Measurements from ENCODE around the gene ASIC2.

The ASIC2 gene

DNA sequence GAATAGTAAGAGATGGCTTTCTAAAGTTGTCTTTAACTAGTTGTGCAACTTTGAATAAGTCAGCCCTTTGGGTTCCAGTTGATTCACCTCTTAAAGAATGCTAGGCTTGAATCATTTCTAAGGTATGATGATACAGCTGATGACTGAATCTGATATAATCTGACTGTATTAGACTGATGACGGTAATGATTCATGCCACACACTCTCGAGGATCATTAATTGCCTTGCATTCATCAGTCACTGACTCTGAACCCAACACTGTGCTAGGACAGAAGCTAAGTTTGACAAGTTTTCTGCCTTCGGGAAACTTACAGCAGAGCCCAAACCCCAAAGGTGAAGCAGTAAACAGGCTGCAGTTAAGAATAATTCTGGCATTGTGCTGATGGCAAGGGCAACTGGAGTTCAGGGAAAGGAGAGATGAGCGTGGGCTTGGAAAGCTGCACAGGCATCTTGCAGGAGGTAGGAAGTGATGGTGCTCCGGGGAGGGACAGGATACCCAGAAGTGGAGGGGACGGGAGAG, 25.8 kb downstream of the ASIC2 start:
- no peaks in the 10 kb centered on the region for H3K4me1 ChIP-seq (ENCODE audit: control insufficient read depth, insufficient read depth, low read length)
- no peaks in the 10 kb centered on the region for H3K36me3 ChIP-seq (ENCODE audit: control insufficient read depth, insufficient read depth, low read length)
- no peak overlapping the region for H3K27ac ChIP-seq (ENCODE audit: low read depth, low read length)
- no peak overlapping the region for H3K9ac ChIP-seq (ENCODE audit: low read length)
- no peak overlapping the region for H3K4me3 ChIP-seq (ENCODE audit: low read depth, low read length)
- H3K9me3 ChIP-seq (ENCODE audit: control insufficient read depth, insufficient read depth, low read depth, low read length) = no peaks in the 10 kb centered on the region
- peaks cover 7% of the 10 kb centered on the region; the same call in 1 of the 2 replicates for H3K27me3 ChIP-seq (ENCODE audit: control insufficient read depth, insufficient read depth, low read length)

DNA sequence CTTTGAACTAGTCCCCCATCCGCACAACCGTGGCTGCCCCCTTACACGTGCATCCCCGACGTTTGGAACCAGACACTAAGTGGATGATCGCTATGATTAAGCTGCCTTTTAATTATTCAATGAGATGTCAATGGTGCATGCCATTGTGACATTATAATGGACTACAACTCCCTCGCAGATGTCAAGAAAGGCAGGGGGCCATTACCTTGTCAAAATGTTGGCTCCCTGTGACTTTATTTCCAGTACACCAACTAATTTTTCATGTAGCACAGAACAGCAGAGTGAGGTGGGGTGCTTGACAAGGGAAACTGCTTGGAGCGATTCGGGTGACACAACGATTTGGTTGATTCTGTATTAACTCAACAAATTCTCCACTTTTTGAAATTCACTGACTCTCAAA, 26.5 kb downstream of the ASIC2 start:
- Histone ChIP-seq H3K4me3 (ENCODE audit: low read depth, low read length) (no peak overlapping the region), H3K27me3 (ENCODE audit: control insufficient read depth, insufficient read depth, low read length) (peaks cover 7% of the 10 kb centered on the region; the same call in 1 of the 2 replicates), H3K4me1 (ENCODE audit: control insufficient read depth, insufficient read depth, low read length) (no peaks in the 10 kb centered on the region), H3K9ac (ENCODE audit: low read length) (no peak overlapping the region), H3K36me3 (ENCODE audit: control insufficient read depth, insufficient read depth, low read length) (no peaks in the 10 kb centered on the region), H3K27ac (ENCODE audit: low read depth, low read length) (no peak overlapping the region), H3K9me3 (ENCODE audit: control insufficient read depth, insufficient read depth, low read depth, low read length) (no peaks in the 10 kb centered on the region)

DNA sequence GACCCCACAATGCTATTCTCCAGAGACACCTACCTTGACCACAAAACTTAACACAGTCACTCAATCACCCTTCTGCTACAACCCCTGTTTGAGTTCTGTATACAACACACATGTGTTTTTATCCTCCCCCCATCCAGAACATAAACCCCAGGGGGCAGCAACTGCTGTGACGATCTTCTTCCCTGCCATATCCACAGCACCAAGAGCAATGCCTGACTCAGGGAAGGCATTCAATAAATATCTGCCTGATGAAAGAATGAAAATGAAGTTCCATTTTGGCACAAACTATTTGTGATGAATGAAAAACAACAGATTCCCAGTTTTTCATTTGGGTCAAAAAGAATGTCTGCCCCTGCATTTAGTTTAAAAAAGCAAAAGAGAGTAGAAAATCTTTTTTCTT, 27.0 kb downstream of the ASIC2 start:
- H3K4me3 ChIP-seq (ENCODE audit: low read depth, low read length) = no peak overlapping the region
- H3K9ac ChIP-seq (ENCODE audit: low read length) = no peak overlapping the region
- no peak overlapping the region for H3K27ac ChIP-seq (ENCODE audit: low read depth, low read length)
- H3K4me1 ChIP-seq (ENCODE audit: control insufficient read depth, insufficient read depth, low read length) = no peaks in the 10 kb centered on the region
- peaks cover 7% of the 10 kb centered on the region; the same call in 1 of the 2 replicates for H3K27me3 ChIP-seq (ENCODE audit: control insufficient read depth, insufficient read depth, low read length)
- no peaks in the 10 kb centered on the region for H3K36me3 ChIP-seq (ENCODE audit: control insufficient read depth, insufficient read depth, low read length)
- H3K9me3 ChIP-seq (ENCODE audit: control insufficient read depth, insufficient read depth, low read depth, low read length) = no peaks in the 10 kb centered on the region

DNA sequence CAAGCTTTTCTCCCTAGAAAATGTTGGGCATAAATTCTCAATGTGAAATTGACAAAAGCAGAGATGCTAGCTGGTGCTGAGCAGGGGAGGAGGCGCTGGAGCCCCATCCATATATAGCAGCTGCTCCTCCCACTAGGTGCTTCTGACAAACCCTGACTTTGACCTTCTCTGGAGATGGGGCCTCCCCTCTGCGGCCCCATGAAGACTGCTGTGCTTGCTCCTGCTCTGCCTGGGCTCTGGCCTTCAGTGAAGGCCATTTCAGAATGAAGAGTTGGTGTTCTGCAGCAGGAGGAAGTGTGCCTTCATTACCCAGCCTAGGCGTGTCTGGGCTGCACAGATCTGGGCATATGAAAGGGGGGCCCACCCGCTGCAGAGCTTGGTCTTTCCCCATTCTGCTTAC, 29.7 kb downstream of the ASIC2 start:
- H3K27ac ChIP-seq (ENCODE audit: low read depth, low read length) = no peak overlapping the region
- H3K4me1 ChIP-seq (ENCODE audit: control insufficient read depth, insufficient read depth, low read length) = peaks cover 6% of the 10 kb centered on the region; the same call in 1 of the 2 replicates
- no peak overlapping the region for H3K9ac ChIP-seq (ENCODE audit: low read length)
- 0 out of 2 replicates have a peak, but pooled peaks cover 7% of the 10 kb centered on the region for H3K27me3 ChIP-seq (ENCODE audit: control insufficient read depth, insufficient read depth, low read length)
- H3K4me3 ChIP-seq (ENCODE audit: low read depth, low read length) = no peak overlapping the region
- H3K36me3 ChIP-seq (ENCODE audit: control insufficient read depth, insufficient read depth, low read length) = no peaks in the 10 kb centered on the region
- H3K9me3 ChIP-seq (ENCODE audit: control insufficient read depth, insufficient read depth, low read depth, low read length) = no peaks in the 10 kb centered on the region

DNA sequence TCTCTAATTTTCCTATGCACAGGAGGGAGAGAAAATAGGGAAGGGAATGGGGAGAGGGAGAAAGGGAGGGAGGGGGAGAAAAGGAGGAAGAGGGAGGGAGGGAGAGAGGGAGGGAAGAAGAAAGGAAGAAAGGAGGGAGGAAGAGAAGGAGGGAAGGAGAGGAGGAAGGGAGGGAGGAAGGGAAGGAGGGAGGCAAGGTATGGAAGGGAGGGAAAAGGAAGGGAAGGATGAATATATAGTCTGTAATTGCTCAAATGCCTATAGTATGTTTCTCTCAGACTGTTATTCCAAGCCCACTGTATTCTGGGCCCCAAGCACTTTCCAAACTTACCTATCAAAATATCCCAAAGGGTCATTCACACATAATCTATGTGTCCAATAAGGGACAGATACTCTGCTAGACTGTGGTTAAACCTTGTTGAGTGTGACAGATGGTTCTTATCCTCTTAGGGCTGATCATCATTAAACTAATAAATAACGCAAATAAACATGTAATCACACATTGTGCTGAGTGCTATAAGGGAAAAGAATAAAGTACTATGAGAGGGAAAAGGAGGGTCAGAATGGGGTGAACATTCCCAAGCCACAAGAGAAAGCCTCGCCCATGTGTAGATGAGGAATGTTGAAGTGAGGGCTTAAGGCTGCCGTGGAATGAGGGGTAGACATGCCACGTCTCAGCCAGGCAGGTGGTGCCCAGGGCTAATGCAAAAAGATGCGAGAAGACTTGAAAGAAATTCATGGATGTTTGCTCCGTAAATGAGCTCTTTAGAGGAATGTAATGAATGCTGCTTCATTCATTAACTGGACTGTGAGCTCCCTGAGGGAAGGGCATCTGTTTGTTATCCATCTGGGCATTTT, 30.6 kb downstream of the ASIC2 start:
- no peak overlapping the region for H3K9ac ChIP-seq (ENCODE audit: low read length)
- no peak overlapping the region for H3K4me3 ChIP-seq (ENCODE audit: low read depth, low read length)
- H3K4me1 ChIP-seq (ENCODE audit: control insufficient read depth, insufficient read depth, low read length) = peaks cover 6% of the 10 kb centered on the region; the same call in 1 of the 2 replicates
- 0 out of 2 replicates have a peak, but pooled peaks cover 4% of the 10 kb centered on the region for H3K27me3 ChIP-seq (ENCODE audit: control insufficient read depth, insufficient read depth, low read length)
- no peak overlapping the region for H3K27ac ChIP-seq (ENCODE audit: low read depth, low read length)
- H3K9me3 ChIP-seq (ENCODE audit: control insufficient read depth, insufficient read depth, low read depth, low read length) = no peaks in the 10 kb centered on the region
- H3K36me3 ChIP-seq (ENCODE audit: control insufficient read depth, insufficient read depth, low read length) = no peaks in the 10 kb centered on the region

DNA sequence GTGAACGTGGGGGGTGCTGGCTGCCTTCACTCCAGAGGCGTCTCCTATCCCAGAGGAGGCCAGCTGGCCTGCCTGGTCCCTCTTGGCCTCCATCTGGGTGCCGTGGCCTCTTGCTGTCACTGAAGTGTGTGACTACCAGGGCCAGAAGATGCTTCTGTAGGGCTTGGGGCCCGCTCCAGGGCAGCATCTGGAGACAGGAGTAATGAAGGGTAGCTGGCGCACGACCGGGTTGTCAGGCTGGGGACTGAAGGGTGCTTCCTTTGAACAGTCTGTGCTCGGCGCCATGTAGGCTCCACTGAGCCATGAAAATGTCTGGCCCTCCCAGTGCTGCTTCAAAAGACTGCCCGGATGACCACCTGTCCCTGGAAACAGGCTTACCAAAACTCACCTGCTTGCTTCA, 31.3 kb downstream of the ASIC2 start:
- Histone ChIP-seq H3K36me3 (ENCODE audit: control insufficient read depth, insufficient read depth, low read length) (no peaks in the 10 kb centered on the region), H3K27me3 (ENCODE audit: control insufficient read depth, insufficient read depth, low read length) (0 out of 2 replicates have a peak, but pooled peaks cover 4% of the 10 kb centered on the region), H3K27ac (ENCODE audit: low read depth, low read length) (no peak overlapping the region)

DNA sequence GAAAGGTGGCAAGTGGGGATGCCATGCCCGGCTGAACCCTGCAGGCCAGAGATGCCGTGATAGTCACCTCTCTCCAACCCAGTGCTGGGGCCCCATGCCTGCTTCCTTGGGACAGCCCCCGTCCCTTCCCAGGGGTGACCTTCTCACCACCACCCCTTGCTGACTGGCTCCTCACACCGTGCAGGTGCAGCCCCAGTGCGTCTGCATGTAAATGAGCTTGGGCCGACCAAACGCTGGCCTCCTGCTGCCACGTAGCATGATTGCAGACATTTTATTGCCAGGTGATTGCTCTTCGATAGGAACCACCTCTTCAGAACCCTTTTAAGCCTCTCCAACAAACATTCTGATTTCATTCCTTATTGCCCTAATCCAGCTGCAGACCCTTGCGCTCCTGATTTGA, 32.5 kb downstream of the ASIC2 start:
- 0 out of 2 replicates have a peak, but pooled peaks cover 4% of the 10 kb centered on the region for H3K27me3 ChIP-seq (ENCODE audit: control insufficient read depth, insufficient read depth, low read length)
- no peaks in the 10 kb centered on the region for H3K9me3 ChIP-seq (ENCODE audit: control insufficient read depth, insufficient read depth, low read depth, low read length)
- H3K4me1 ChIP-seq (ENCODE audit: control insufficient read depth, insufficient read depth, low read length) = peaks cover 6% of the 10 kb centered on the region; the same call in 1 of the 2 replicates
- H3K9ac ChIP-seq (ENCODE audit: low read length) = no peak overlapping the region
- no peak overlapping the region for H3K4me3 ChIP-seq (ENCODE audit: low read depth, low read length)
- no peaks in the 10 kb centered on the region for H3K36me3 ChIP-seq (ENCODE audit: control insufficient read depth, insufficient read depth, low read length)
- H3K27ac ChIP-seq (ENCODE audit: low read depth, low read length) = no peak overlapping the region

More for the DNA sequence above, 31.3 kb downstream of the ASIC2 start:
- Histone ChIP-seq H3K9ac (ENCODE audit: low read length) (no peak overlapping the region), H3K4me3 (ENCODE audit: low read depth, low read length) (no peak overlapping the region), H3K4me1 (ENCODE audit: control insufficient read depth, insufficient read depth, low read length) (peaks cover 6% of the 10 kb centered on the region; the same call in 1 of the 2 replicates), H3K9me3 (ENCODE audit: control insufficient read depth, insufficient read depth, low read depth, low read length) (no peaks in the 10 kb centered on the region)

DNA sequence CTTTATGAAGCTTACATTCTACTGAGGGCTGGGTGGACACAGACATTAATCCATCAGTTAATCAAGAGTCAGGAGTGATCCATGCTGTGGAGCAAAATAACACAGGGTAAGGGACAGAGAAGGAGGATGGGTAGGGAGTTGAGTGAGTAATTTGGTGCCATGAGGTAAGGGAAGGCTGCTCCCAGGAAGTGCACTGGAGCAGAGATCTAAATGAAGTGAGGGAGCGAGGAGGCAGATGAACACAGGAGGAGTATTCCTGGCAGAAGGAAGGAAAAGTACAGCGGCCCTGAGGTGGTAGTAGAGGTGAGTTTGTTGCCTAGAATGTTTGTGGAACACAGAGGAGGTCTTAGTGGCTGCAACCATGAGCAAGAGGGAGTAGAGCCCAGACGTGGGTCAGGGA, 34.8 kb downstream of the ASIC2 start:
- Histone ChIP-seq H3K9me3 (ENCODE audit: control insufficient read depth, insufficient read depth, low read depth, low read length) (no peaks in the 10 kb centered on the region), H3K4me3 (ENCODE audit: low read depth, low read length) (no peak overlapping the region)

DNA sequence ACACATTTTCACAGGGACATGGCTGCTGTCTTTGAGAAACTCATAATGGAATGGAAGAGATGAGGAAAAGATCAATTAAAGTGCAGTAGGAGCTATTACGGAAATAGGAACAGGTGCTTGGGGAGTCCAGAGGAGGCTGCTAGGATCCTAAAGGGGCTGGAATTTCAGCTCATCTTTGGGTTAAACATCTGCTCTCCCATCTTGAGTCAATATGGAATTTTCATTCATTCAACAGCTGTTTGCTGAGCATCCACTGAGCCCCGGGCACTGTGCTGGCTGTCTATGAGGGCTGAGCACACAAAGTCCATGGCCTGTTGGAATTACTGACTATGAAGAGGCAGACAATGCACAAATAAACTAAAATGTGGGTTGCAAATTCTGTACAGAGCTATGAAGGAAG, 47.9 kb downstream of the ASIC2 start:
- H3K4me1 ChIP-seq (ENCODE audit: control insufficient read depth, insufficient read depth, low read length) = no peaks in the 10 kb centered on the region
- H3K4me3 ChIP-seq (ENCODE audit: low read depth, low read length) = no peak overlapping the region
- no peak overlapping the region for H3K9ac ChIP-seq (ENCODE audit: low read length)
- no peaks in the 10 kb centered on the region for H3K36me3 ChIP-seq (ENCODE audit: control insufficient read depth, insufficient read depth, low read length)
- H3K27ac ChIP-seq (ENCODE audit: low read depth, low read length) = no peak overlapping the region
- no peaks in the 10 kb centered on the region for H3K27me3 ChIP-seq (ENCODE audit: control insufficient read depth, insufficient read depth, low read length)
- no peaks in the 10 kb centered on the region for H3K9me3 ChIP-seq (ENCODE audit: control insufficient read depth, insufficient read depth, low read depth, low read length)

More for the DNA sequence above, 34.8 kb downstream of the ASIC2 start:
- Histone ChIP-seq H3K9ac (ENCODE audit: low read length) (no peak overlapping the region), H3K27ac (ENCODE audit: low read depth, low read length) (no peak overlapping the region), H3K27me3 (ENCODE audit: control insufficient read depth, insufficient read depth, low read length) (peaks cover 4% of the 10 kb centered on the region; the same call in 1 of the 2 replicates), H3K36me3 (ENCODE audit: control insufficient read depth, insufficient read depth, low read length) (no peaks in the 10 kb centered on the region), H3K4me1 (ENCODE audit: control insufficient read depth, insufficient read depth, low read length) (peaks cover 6% of the 10 kb centered on the region; the same call in 1 of the 2 replicates)

DNA sequence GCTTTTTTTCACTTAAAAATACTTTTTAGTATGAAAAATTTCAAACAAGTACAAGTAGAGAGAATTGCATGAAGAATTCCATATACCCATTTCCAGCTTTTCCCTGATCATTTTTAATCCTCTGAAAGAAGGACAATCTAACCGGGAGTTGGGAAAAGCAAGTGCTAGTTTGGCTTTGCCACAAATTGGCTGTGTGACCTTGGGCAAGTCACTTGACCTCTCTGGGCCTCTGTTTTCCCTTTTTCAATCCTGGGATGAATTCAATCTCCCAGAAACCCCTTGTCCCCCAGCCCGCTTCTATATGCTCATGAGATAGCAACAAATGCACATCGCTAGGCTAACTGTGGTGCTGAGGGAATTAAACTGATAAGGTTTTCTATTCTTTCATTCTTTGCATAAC, 49.4 kb downstream of the ASIC2 start:
- Histone ChIP-seq H3K36me3 (ENCODE audit: control insufficient read depth, insufficient read depth, low read length) (no peaks in the 10 kb centered on the region), H3K9ac (ENCODE audit: low read length) (no peak overlapping the region)

More for the DNA sequence above, 49.4 kb downstream of the ASIC2 start:
- Histone ChIP-seq H3K4me3 (ENCODE audit: low read depth, low read length) (no peak overlapping the region), H3K27ac (ENCODE audit: low read depth, low read length) (no peak overlapping the region), H3K9me3 (ENCODE audit: control insufficient read depth, insufficient read depth, low read depth, low read length) (no peaks in the 10 kb centered on the region), H3K27me3 (ENCODE audit: control insufficient read depth, insufficient read depth, low read length) (no peaks in the 10 kb centered on the region), H3K4me1 (ENCODE audit: control insufficient read depth, insufficient read depth, low read length) (no peaks in the 10 kb centered on the region)
